ENCODE results near the gene COL4A6.

DNA sequence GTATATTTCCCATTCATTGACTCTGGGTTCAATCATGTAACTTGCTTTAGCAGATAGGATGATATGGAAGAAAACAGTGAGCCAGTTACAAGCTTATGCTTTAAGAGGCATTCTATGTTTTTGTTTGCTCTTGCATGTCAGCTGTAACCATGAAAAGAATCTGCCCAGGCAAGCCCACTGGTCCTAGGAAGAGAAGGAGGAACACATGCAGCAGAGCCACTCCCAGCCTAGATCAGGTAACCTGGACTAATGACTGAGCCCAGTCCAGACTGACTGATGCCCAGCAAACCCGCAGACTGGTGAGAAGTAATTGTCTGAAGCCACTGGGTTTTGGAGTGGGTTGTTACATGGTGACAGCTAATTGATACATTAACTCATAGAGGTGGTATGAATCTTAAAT is 167.9 kb downstream of the COL4A6 start:
- TF ChIP-seq, protein P1, sequence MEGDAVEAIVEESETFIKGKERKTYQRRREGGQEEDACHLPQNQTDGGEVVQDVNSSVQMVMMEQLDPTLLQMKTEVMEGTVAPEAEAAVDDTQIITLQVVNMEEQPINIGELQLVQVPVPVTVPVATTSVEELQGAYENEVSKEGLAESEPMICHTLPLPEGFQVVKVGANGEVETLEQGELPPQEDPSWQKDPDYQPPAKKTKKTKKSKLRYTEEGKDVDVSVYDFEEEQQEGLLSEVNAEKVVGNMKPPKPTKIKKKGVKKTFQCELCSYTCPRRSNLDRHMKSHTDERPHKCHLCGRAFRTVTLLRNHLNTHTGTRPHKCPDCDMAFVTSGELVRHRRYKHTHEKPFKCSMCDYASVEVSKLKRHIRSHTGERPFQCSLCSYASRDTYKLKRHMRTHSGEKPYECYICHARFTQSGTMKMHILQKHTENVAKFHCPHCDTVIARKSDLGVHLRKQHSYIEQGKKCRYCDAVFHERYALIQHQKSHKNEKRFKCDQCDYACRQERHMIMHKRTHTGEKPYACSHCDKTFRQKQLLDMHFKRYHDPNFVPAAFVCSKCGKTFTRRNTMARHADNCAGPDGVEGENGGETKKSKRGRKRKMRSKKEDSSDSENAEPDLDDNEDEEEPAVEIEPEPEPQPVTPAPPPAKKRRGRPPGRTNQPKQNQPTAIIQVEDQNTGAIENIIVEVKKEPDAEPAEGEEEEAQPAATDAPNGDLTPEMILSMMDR (IDR thresholded peaks at IDR 0.05; ENCODE audit: insufficient read depth, low read length, poor library complexity, severe bottlenecking) = no peak
- TF ChIP-seq EZH2phosphoT487 (conservative IDR thresholded peaks at IDR 0.05; ENCODE audit: low read length) = no peak
